HL-60 (cell line): ENCODE data around the gene NKX6-2.

ENCODE experiments used
- GABPA ChIP-seq: IDR thresholded peaks from 2 replicates; pipeline ENCODE4 v1.6.1; 2012; ENCODE audit warnings: low read depth
- POLR2AphosphoS5 ChIP-seq: IDR thresholded peaks from 2 replicates; pipeline ENCODE4 v1.6.1; 2012; ENCODE audit warnings: low read depth
- TF ChIP-seq, protein P1 (sequence below): IDR thresholded peaks from one replicate; pipeline ENCODE4 v1.5.1; 2011; ENCODE audit warnings: low read length, control low read depth, inconsistent platforms; ENCODE audit not compliant: insufficient read depth
- TF ChIP-seq, protein P2 (sequence below): IDR thresholded peaks from 2 replicates; pipeline ENCODE4 v1.6.1; 2012; ENCODE audit warnings: low read depth; ENCODE audit not compliant: insufficient replicate concordance

DNA sequence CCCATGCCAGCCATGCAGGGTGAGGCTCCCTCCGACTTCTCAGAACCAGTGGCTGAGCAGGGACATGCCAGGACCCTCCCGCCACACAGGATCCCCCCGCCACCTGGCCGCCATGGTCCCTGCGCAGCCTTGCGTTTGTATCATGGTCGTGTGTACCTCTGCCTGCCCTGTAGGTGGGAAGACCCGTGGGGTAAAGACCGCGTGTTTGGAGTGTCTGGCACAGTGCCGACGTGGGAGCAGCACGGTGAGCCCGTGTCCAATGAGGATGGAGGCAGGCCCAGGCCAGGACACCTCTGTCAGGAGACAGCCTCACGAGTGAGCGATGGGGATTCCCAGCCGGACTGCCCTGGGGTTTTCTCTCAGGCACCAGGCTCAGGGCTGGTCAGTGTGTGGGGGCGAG, 31.9 kb downstream of the NKX6-2 start:
- TF ChIP-seq, protein P1, sequence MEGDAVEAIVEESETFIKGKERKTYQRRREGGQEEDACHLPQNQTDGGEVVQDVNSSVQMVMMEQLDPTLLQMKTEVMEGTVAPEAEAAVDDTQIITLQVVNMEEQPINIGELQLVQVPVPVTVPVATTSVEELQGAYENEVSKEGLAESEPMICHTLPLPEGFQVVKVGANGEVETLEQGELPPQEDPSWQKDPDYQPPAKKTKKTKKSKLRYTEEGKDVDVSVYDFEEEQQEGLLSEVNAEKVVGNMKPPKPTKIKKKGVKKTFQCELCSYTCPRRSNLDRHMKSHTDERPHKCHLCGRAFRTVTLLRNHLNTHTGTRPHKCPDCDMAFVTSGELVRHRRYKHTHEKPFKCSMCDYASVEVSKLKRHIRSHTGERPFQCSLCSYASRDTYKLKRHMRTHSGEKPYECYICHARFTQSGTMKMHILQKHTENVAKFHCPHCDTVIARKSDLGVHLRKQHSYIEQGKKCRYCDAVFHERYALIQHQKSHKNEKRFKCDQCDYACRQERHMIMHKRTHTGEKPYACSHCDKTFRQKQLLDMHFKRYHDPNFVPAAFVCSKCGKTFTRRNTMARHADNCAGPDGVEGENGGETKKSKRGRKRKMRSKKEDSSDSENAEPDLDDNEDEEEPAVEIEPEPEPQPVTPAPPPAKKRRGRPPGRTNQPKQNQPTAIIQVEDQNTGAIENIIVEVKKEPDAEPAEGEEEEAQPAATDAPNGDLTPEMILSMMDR = no peak
- TF ChIP-seq POLR2AphosphoS5 (no peak), GABPA (no peak)
- TF ChIP-seq, protein P2, sequence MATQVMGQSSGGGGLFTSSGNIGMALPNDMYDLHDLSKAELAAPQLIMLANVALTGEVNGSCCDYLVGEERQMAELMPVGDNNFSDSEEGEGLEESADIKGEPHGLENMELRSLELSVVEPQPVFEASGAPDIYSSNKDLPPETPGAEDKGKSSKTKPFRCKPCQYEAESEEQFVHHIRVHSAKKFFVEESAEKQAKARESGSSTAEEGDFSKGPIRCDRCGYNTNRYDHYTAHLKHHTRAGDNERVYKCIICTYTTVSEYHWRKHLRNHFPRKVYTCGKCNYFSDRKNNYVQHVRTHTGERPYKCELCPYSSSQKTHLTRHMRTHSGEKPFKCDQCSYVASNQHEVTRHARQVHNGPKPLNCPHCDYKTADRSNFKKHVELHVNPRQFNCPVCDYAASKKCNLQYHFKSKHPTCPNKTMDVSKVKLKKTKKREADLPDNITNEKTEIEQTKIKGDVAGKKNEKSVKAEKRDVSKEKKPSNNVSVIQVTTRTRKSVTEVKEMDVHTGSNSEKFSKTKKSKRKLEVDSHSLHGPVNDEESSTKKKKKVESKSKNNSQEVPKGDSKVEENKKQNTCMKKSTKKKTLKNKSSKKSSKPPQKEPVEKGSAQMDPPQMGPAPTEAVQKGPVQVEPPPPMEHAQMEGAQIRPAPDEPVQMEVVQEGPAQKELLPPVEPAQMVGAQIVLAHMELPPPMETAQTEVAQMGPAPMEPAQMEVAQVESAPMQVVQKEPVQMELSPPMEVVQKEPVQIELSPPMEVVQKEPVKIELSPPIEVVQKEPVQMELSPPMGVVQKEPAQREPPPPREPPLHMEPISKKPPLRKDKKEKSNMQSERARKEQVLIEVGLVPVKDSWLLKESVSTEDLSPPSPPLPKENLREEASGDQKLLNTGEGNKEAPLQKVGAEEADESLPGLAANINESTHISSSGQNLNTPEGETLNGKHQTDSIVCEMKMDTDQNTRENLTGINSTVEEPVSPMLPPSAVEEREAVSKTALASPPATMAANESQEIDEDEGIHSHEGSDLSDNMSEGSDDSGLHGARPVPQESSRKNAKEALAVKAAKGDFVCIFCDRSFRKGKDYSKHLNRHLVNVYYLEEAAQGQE = no peak
